ENCODE results near the gene OVCH2. TPM values are rescaled to one million over a fixed set of nuclear protein-coding genes. Genes with fewer than 3 reads are reported as not detected.
A peak's percentile ranks its signal among the peaks of the same experiment; 100 is the strongest.

Gene OVCH2
- total and polyA plus RNA-seq, 7 donors = not detected

GRCh38 chr11:7673724-7674434, 32.4 kb downstream of the OVCH2 start:
- Histone ChIP-seq H3K4me1 (no peaks in the 10 kb centered on the region), H3K9me3 (no peaks in the 10 kb centered on the region), H3K36me3 (ENCODE audit: insufficient read depth in 1 of 2, low read depth in 1 of 2) (peaks cover 0 to 5% of the 10 kb centered on the region in 2 donors), H3K27ac (no peak overlapping the region), H3K27me3 (ENCODE audit: insufficient read depth in 3 of 3, low read length in 2 of 3) (peaks cover 0 to 10% (median 5%) of the 10 kb centered on the region in 3 donors), H3K4me3 (peak overlapping the region; percentile 73)
- ATAC-seq (peak; percentile 51 to 68 (median 66)), DNase-seq (peak in 1 of 2 donors; percentile 40)
- intact Hi-C loops (cut with DNase I) = loop anchor here in 1 of 2 donors (10.0 kb wide), 1 partner anchor 219 kb away; no protein-coding TSS in a partner anchor
- 3 to 4% (median 3%) methylated on average over 49 to 72 of the region's 72 CpGs for WGBS, 3 donors
- TF ChIP-seq CTCF (IDR thresholded peaks at IDR 0.05) = no peak

- Histone ChIP-seq H3K36me3 (ENCODE audit: insufficient read depth in 1 of 2, low read depth in 1 of 2) (peaks cover 0 to 12% of the 10 kb centered on the region in 2 donors), H3K9me3 (no peaks in the 10 kb centered on the region), H3K27ac (no peak within 1 kb of the TSS), H3K27me3 (ENCODE audit: insufficient read depth in 3 of 3, low read length in 2 of 3) (peaks cover 0 to 10% (median 5%) of the 10 kb centered on the region in 3 donors), H3K4me3 (peak within 1 kb of the TSS; percentile 73), H3K4me1 (no peaks in the 10 kb centered on the region)
- no peak for TF ChIP-seq CTCF (IDR thresholded peaks at IDR 0.05)
- WGBS, 3 donors = 6 to 7% (median 6%) methylated on average over 39 to 40 of the region's 40 CpGs
- DNase-seq = peak; percentile 75 to 82
- ATAC-seq = peak; percentile 68 to 86 (median 80)
- intact Hi-C loops (cut with DNase I) = loop anchor here in 1 of 2 donors (10.0 kb wide), 1 partner anchor 218 kb away; no protein-coding TSS in a partner anchor
Measured at GRCh38 chr11:7672960-7673723, 33.1 kb downstream of the OVCH2 start, which contains the start of gene CYB5R2. CYB5R2 (minus strand) TSS chr11:7673500; CDS start chr11:7672825, 675 bp downstream.

- Histone ChIP-seq H3K9me3 (no peaks in the 10 kb centered on the region), H3K27ac (no peak overlapping the region), H3K36me3 (ENCODE audit: insufficient read depth in 1 of 2, low read depth in 1 of 2) (peaks cover 0 to 19% of the 10 kb centered on the region in 2 donors), H3K4me1 (no peaks in the 10 kb centered on the region), H3K4me3 (peak overlapping the region; percentile 73), H3K27me3 (ENCODE audit: insufficient read depth in 3 of 3, low read length in 2 of 3) (peaks cover 0 to 10% (median 5%) of the 10 kb centered on the region in 3 donors)
- no peak for DNase-seq
- TF ChIP-seq CTCF (IDR thresholded peaks at IDR 0.05) = no peak
- WGBS, 3 donors = 83 to 91% (median 86%) methylated on average over 16 of the region's 16 CpGs
- intact Hi-C loops (cut with DNase I) = loop anchor here in 1 of 2 donors (10.0 kb wide), 1 partner anchor 218 kb away; no protein-coding TSS in a partner anchor
- peak in 2 of 4 donors; percentile 11 to 17 for ATAC-seq
Measured at GRCh38 chr11:7672276-7672959, 33.9 kb downstream of the OVCH2 start.

- H3K4me1 ChIP-seq = no peaks in the 10 kb centered on the region
- H3K9me3 ChIP-seq = no peaks in the 10 kb centered on the region
- 86 to 92% (median 88%) methylated on average over 10 of the region's 10 CpGs for WGBS, 3 donors
- TF ChIP-seq CTCF (IDR thresholded peaks at IDR 0.05) = no peak
- no peak overlapping the region for H3K27ac ChIP-seq
- no peak overlapping the region for H3K4me3 ChIP-seq
- peaks cover 0 to 27% of the 10 kb centered on the region in 2 donors for H3K36me3 ChIP-seq (ENCODE audit: insufficient read depth in 1 of 2, low read depth in 1 of 2)
- peaks cover 0 to 10% (median 5%) of the 10 kb centered on the region in 3 donors for H3K27me3 ChIP-seq (ENCODE audit: insufficient read depth in 3 of 3, low read length in 2 of 3)
- DNase-seq (no peak), ATAC-seq (no peak)
- intact Hi-C loops (cut with DNase I) = loop anchor here in 1 of 2 donors (10.0 kb wide), 1 partner anchor 217 kb away; no protein-coding TSS in a partner anchor
Measured at GRCh38 chr11:7671347-7672215, 34.7 kb downstream of the OVCH2 start.
